HG03571 (cell line): ENCODE results near the gene GANAB.
"Not testable (repeated sequence)": the region's sequence is repeated elsewhere in the genome, so short reads cannot be mapped to it uniquely, and the experiment has no call there.

Experiments
- ATAC-seq: cut with Tn5 transposase; IDR thresholded peaks from one replicate; pipeline ENCODE4 v1.9.1; 2021; ENCODE audit not compliant: unreplicated experiment

Gene GANAB

DNA sequence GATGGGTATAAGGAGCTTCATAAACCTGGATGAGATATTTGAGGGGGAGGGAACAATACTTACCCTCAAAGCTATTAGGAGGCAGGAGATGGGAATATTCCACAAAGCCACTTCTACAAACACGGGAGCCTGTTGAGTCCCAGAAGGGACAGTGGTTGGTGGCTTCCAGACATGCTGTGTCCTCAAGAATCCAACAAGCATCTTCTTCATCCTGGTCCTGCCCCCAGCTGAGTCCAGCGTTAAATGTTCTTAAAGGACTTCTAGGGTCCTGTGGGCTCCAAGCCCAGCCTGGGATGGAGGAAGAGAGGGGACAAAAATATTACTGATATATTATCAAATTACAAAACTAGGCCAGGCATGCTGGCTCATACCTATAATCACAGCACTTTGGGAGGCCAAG, 21.0 kb upstream of the GANAB start:
- no peak for ATAC-seq

- ATAC-seq: no peak
Measured at GRCh38 chr11:62666259-62666926, 20.0 kb upstream of the GANAB start.

- no peak for ATAC-seq
Measured at GRCh38 chr11:62665599-62666258, 19.3 kb upstream of the GANAB start.

GRCh38 chr11:62665075-62665598, 18.7 kb upstream of the GANAB start, which contains the start of the genes C11orf98 and CSKMT:
Gene C11orf98, minus strand, starts transcription at chr11:62665210. Its CDS starts 41 bp downstream, at chr11:62665169.
Gene CSKMT, plus strand, starts transcription at chr11:62665312. Its CDS starts 568 bp downstream, at chr11:62665880.
- ATAC-seq: peak; percentile 83

DNA sequence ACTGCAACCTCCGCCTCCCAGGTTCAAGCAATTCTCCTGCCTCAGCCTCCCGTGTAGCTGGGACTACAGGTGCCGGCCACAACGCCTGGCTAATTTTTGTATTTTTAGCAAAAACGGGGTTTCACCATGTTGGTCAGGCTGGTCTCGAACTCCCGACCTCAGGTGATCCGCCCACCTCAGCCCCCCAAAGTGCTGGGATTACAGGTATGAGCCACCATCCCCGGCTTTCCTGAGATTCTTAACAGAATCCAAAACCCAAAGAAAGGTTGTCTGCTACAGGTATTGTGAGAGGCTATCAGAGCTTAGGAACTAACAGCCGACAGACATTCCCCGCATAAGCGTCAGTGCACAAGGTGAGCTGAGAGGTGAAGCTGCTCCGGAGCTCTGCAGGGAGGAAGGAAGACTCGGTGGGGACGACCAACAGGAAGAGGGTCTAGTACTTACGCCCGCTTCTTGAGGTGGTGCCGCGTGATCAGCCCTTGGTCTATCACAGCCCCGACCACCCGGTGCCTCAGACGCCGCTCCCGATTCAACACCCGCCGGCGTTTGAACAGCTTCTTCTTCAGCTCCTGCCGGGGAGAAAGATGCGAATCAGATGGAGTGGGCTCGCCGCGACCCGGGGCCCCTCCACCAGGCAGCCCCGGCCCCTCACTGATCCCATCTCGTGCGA, 18.1 kb upstream of the GANAB start:
- peak; percentile 13 for ATAC-seq

GRCh38 chr11:62656796-62657429, 10.5 kb upstream of the GANAB start:
- no peak for ATAC-seq

DNA sequence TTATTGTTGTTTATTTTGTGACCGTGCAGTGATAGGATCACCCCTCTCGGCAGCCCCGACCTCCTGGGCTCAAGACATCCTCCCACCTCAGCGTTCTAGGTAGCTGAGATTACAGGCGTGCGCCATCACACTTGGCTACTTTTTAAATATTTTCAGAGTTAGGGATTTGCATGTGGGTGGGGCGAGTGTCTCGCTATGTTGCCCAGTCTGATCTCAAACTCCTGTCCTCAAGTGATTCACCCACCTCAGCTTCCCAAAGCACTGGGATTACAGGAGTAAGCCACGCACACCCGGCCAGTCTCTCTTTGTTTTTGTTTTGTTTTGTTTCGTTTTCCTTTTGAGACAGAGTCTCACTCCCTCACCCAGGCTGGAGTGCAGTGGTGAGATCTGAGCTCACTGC, 7.9 kb upstream of the GANAB start:
- no peak for ATAC-seq

DNA sequence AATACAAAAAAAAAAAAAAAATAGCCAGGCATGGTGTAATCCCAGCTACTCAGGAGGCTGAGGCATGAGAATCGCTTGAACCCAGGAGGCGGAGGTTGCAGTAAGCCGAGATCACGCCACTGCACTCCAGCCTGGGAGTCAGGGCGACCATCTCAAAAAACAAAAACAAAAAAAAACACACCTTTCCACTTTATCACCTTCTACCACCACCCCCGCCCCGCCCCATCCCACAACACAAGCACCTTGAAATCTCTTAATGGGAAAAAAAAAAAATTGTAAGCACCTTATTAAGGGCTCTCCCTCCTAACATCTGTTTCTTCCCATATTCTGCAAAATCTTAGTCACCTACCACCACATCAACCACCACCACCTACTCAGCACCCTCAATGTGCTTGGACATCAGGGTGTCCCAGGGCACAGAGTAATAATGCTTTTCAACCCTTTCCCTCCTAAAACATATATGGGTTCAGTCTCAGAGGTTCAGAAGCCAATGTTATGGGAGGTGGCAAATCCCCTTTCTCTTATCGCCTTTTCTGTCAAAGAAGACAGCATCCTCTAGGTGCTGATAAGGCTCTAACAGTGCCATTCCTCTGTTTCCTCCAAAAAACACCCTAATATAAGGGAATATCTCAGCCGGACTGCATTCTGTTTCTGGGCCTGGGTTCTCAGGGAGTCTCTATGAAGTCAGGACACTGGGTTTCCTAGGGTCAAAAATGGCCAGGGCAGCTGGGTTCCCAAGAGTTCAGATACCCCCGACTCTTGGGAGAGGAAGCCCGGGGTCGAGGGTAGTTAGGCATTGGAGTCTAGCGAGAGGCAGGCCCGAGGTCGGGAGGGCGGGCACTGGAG, 6.0 kb upstream of the GANAB start:
- ATAC-seq: peak; percentile 12

DNA sequence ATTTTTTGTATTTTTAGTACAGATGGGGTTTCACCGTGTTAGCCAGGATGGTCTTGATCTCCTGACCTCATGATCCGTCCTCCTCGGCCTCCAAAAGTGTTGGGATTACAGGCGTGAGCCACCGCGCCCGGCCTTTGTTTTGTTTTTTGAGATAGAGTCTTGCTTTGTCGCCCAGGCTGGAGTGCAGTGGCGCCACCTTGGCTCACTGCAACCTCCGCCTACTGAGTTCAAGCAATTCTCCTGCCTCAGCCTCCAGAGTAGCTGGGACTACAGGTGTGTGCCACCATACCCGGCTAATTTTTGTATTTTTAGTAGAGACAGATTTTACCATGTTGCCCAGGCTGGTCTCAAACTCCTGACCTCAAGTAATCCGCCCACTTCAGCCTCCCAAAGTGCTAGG, 3.9 kb upstream of the GANAB start:
- not testable (repeated sequence) for ATAC-seq

DNA sequence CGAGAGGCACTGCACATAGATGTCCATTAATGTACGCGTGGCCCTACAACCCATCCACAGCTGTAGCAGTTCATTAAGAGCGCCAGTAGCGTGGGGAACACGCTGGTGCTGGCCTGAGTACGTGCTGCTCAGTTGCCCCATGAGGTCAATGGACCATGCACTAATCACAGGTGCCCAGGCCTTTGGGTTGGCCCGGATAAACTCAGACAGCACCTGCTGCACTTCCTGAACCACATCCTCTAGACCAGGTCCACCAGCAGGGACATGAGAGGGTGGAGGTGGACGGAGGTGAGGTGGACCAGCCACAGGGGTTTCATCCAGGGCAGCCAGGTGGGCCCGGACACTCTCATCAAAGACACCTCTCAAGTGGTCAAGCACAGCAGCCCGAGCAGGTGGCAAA, 3.1 kb upstream of the GANAB start:
- no peak for ATAC-seq

DNA sequence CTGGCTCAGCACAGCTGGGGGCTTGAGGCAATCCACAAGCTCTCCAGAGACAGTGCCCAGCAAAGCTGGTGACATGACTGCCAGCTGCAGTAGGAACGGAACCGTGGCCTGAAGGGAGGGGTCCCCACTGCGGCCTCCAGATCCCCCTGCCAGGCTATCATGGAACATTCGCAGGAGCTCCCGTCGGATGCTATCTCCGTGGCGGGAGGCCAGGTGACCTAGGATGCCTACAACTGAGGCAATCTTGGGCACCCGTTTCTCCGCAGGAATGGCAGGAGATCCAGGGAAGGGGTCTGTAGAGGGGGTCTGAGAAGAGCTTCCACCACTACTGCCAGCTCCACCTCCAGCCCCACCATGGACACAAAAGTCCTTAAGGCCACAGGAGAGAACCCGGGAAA, 2.6 kb upstream of the GANAB start:
- no peak for ATAC-seq

DNA sequence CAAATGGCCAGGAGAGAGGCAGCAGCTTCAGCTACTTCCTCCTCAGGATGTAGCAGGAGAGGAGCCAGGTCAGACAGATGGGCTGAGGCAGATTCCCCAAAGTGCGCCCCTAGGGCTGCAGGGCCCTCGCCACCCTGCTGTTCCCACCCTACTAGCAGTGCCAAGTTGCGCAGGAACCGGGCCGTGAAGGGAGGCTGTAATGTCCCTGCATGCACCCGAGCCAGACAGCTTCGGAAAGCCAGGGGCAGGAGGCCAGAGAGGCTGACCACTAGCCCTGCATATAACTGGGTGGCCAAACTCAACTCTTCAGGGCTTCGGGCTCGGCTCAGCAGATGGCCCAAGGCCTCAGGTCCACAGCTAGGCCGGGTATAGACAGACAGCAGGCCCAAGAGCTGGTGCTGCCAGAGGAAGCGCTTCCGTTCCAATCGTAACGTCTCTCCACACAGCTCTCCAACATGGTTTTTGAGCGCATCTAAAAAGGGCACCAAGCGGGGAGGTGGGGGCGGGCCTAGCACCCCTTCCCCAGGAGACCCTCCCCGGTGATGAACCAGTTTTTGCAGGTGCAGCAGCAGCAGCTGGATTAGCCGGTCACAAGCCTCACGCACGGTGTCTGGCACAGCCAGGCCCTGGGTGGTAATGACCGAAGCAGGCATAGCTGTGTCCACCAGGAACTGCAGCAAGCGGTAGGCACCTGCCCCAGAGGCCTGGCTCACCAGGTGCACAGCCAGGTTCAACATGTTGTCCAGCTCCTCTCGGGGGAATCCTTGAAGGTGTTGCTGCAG, 2.0 kb upstream of the GANAB start:
- no peak for ATAC-seq

DNA sequence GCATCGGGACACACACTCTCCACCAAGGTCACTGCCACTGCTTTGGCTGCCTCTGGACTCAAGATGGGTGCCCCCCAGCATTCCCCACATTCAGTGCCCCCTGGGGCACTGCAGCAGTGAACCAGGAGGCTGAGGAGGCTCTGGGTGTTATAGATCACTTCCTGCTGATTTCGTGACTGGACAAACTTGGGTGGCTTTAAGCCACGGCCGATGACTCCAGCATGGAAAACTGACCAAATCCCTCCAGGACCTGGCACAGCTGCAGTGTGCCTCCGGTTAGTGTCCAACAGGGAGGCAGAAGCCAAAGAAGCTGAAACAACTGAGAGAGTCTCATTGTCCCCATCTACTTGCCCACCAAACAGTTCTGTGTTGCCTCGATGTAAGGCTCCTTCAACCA, 1.2 kb upstream of the GANAB start:
- no peak for ATAC-seq

- ATAC-seq: no peak
Measured at GRCh38 chr11:62646825-62647608, 604 bp upstream of the GANAB start.

GRCh38 chr11:62645671-62645945, 805 bp downstream of the GANAB start:
- ATAC-seq: no peak

DNA sequence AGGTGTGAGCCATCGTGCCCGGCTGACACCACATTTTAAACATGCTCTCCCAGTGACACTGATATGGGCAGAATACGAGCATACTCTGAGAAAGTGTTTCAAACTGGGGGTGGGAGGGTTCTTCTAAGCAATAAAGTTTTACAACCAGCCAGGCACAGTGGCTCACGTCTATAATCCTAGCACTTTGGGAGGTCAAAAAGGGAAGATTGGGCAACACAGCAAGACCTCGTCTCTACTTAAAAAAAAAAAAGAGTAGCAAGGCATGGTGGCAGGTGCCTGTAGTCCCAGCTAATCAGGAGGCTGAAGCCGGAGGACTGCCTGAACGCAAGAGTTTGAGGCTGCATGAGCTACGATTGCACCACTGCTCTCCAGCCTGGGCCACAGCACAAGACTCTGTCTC, 2.2 kb downstream of the GANAB start:
- no peak for ATAC-seq

DNA sequence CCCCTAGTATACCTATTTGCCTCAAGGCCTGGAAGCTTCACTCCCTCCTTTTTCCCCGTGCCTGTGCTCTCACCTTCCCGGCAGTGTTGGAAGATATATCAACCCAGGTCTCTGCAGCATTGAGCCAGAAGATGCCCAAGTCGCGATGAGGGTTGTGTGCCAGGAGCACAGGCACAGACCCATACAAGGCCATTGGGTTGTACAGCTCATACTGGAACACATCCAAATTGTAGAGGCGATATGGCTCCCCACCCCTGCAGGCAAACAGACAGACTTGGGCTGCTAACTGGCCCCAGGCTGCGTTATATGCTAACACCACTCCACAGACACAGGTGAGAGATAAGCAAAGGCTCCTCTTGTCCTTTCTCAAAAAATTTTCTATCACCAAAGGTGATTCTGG, 13.9 kb downstream of the GANAB start:
- no peak for ATAC-seq

DNA sequence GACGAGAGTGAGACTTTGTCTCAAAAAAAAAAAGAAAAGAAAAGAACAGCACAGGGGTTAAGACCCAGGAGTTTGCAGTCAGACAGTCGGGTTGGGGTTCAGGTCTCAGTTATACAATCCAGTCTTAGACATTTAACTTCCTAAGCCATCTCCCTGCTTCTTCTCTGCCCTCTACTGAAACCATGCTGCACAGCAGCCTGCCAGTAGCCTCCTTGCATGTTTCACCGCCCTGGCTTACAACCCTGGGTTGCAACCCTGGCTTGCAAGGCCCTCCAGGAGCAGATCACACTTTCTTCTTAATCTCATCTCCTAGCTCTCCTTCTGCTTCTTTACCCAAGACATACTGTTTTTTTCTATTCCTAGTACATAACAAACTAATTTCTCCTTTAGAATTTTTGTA, 18.7 kb downstream of the GANAB start:
- no peak for ATAC-seq

DNA sequence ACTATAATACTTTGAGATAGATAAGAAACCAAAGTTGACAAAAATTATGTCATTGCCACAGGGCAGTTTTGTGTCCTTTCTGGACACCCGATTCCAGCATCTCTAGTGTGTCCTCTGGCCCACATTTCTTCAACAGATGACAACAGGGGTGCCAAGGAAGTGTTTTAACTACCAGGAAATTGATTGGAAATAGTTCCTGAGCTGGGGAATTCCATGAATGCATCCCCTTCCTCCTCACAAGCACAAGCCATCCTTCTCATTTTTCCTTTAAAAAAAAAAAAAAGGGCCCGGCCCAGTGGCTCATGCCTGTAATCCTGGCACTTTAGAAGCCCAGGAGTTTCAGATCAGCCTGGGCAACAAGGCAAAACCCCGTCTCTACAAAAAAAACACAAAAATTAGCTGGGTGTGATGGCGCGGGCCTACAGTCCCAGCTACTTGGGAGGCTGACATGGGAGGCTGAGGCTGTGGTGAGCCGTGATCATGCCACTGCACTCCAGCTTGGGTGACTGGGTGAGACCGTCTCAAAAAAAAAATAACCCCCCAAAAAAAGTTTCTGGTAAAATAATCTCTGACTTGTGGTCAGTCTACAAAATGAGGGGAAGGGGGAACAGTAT, 23.8 kb downstream of the GANAB start:
- ATAC-seq: no peak
